ENCODE measurements around the gene TRAF2. TPM values are rescaled to one million over a fixed set of nuclear protein-coding genes. Genes with fewer than 3 reads are reported as not detected.

Gene TRAF2
- total and polyA plus RNA-seq, 2 of the 13 experiments (the other 11 are each of a cell fraction or from before 2014, with no cell fraction given), result 12.4 to 13.6 TPM

DNA sequence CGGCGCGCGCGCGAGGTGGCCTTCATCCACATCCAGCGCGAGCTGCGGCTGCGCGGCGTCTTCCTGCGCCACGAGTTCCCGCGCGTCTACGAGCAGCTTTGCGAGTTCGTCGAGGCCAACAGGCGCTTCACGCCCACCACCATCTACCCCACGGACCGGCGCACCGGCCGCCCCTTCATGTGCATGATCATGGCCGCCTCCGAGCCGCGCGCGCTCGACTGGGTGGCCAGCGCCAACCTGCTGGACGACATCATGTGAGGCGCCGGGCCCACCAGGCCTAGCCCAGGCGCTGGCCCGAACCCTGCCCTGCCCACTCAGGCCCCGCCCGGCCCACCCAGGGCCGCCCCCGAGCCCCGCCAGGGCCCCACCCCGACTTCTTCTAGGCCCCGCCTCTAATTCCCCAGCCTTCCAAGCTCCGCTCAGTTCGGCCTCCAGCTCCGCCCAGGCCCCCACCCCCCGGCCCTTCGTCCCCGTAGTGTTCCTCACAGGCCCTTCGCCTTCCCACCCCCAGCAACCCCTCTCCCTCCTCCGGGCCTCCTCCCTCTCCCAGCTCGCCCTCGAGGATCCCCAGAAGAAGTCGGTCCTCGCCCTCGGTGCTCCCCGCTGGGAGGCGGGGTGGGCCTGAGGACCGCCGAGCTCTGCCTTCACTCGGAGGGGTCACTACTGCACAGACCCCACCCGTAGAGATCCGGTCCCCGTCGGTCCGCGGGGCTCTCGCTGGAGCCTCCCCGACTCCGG lies 39.1 kb upstream of the TRAF2 start (continued):
- TF ChIP-seq ZNF670 (CRISPR knock-in tag; IDR thresholded peaks at IDR 0.05; ENCODE audit: borderline replicate concordance) (no peak), ZNF749 (CRISPR knock-in tag; IDR thresholded peaks at IDR 0.05; ENCODE audit: borderline replicate concordance) (no peak; the same call in 1 of the 2 replicates), MAFF (IDR thresholded peaks at IDR 0.05; ENCODE audit: low read depth, low read length) (no peak), ZFP36L1 (CRISPR knock-in tag; IDR thresholded peaks at IDR 0.05) (peak; percentile 50; the same call in 1 of the 2 replicates), CENPX (CRISPR knock-in tag; IDR thresholded peaks at IDR 0.05) (no peak), ZNF3 (CRISPR knock-in tag; IDR thresholded peaks at IDR 0.05) (no peak), SNAI1 (CRISPR knock-in tag; IDR thresholded peaks at IDR 0.05; ENCODE audit: borderline replicate concordance) (no peak), KLF11 (CRISPR knock-in tag; IDR thresholded peaks at IDR 0.05) (no peak), ERF (CRISPR knock-in tag; IDR thresholded peaks at IDR 0.05) (no peak), KLF16 (CRISPR knock-in tag; IDR thresholded peaks at IDR 0.05) (no peak), MBD4 (IDR thresholded peaks at IDR 0.05; ENCODE audit: borderline replicate concordance, low read length) (no peak), POLR2AphosphoS5 (IDR thresholded peaks at IDR 0.05; ENCODE audit: low read depth, low read length) (0 out of 2 replicates have a peak, but pooled peaks have one; percentile 52), SMARCE1 (IDR thresholded peaks at IDR 0.05; ENCODE audit: borderline replicate concordance) (no peak), ZNF530 (CRISPR knock-in tag; IDR thresholded peaks at IDR 0.05; ENCODE audit: low read depth) (no peak), SAP130 (CRISPR knock-in tag; IDR thresholded peaks at IDR 0.05; ENCODE audit: low read depth) (no peak), ZNF446 (CRISPR knock-in tag; IDR thresholded peaks at IDR 0.05) (no peak), MTA1 (CRISPR knock-in tag; IDR thresholded peaks at IDR 0.05; ENCODE audit: borderline replicate concordance) (peak; percentile 16; the same call in 1 of the 2 replicates), ZBTB1 (CRISPR knock-in tag; IDR thresholded peaks at IDR 0.05; ENCODE audit: borderline replicate concordance) (no peak), SP140L (CRISPR knock-in tag; IDR thresholded peaks at IDR 0.05; ENCODE audit: borderline replicate concordance) (no peak), KAT2B (IDR thresholded peaks at IDR 0.05; ENCODE audit: borderline replicate concordance, low read depth, low read length) (no peak), ZNF468 (CRISPR knock-in tag; IDR thresholded peaks at IDR 0.05) (no peak), KDM6A (CRISPR knock-in tag; IDR thresholded peaks at IDR 0.05; ENCODE audit: low read depth) (no peak)
- TF ChIP-seq, protein P1, sequence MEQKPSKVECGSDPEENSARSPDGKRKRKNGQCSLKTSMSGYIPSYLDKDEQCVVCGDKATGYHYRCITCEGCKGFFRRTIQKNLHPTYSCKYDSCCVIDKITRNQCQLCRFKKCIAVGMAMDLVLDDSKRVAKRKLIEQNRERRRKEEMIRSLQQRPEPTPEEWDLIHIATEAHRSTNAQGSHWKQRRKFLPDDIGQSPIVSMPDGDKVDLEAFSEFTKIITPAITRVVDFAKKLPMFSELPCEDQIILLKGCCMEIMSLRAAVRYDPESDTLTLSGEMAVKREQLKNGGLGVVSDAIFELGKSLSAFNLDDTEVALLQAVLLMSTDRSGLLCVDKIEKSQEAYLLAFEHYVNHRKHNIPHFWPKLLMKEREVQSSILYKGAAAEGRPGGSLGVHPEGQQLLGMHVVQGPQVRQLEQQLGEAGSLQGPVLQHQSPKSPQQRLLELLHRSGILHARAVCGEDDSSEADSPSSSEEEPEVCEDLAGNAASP (CRISPR knock-in tag; IDR thresholded peaks at IDR 0.05; ENCODE audit: borderline replicate concordance), result no peak
- TF ChIP-seq, protein P2, sequence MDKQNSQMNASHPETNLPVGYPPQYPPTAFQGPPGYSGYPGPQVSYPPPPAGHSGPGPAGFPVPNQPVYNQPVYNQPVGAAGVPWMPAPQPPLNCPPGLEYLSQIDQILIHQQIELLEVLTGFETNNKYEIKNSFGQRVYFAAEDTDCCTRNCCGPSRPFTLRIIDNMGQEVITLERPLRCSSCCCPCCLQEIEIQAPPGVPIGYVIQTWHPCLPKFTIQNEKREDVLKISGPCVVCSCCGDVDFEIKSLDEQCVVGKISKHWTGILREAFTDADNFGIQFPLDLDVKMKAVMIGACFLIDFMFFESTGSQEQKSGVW (CRISPR knock-in tag; IDR thresholded peaks at IDR 0.05; ENCODE audit: borderline replicate concordance), result no peak
- TF ChIP-seq, protein P3, sequence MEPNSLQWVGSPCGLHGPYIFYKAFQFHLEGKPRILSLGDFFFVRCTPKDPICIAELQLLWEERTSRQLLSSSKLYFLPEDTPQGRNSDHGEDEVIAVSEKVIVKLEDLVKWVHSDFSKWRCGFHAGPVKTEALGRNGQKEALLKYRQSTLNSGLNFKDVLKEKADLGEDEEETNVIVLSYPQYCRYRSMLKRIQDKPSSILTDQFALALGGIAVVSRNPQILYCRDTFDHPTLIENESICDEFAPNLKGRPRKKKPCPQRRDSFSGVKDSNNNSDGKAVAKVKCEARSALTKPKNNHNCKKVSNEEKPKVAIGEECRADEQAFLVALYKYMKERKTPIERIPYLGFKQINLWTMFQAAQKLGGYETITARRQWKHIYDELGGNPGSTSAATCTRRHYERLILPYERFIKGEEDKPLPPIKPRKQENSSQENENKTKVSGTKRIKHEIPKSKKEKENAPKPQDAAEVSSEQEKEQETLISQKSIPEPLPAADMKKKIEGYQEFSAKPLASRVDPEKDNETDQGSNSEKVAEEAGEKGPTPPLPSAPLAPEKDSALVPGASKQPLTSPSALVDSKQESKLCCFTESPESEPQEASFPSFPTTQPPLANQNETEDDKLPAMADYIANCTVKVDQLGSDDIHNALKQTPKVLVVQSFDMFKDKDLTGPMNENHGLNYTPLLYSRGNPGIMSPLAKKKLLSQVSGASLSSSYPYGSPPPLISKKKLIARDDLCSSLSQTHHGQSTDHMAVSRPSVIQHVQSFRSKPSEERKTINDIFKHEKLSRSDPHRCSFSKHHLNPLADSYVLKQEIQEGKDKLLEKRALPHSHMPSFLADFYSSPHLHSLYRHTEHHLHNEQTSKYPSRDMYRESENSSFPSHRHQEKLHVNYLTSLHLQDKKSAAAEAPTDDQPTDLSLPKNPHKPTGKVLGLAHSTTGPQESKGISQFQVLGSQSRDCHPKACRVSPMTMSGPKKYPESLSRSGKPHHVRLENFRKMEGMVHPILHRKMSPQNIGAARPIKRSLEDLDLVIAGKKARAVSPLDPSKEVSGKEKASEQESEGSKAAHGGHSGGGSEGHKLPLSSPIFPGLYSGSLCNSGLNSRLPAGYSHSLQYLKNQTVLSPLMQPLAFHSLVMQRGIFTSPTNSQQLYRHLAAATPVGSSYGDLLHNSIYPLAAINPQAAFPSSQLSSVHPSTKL (CRISPR knock-in tag; IDR thresholded peaks at IDR 0.05), result no peak; the same call in 1 of the 2 replicates
